GM18870 (cell line): ENCODE data around the gene RPL5.
"Not testable (repeated sequence)": the region's sequence is repeated elsewhere in the genome, so short reads cannot be mapped to it uniquely, and the experiment has no call there.

Experiments
- ATAC-seq: cut with Tn5 transposase; IDR thresholded peaks from one replicate; pipeline ENCODE4 v1.9.1; 2021; ENCODE audit warnings: moderate library complexity; ENCODE audit not compliant: unreplicated experiment

The RPL5 gene

GRCh38 chr1:92831762-92832536 is at the start of gene RPL5:
Gene RPL5, plus strand, starts transcription at chr1:92832040. Its CDS starts 75 bp downstream, at chr1:92832115.
- ATAC-seq: peak; percentile 93

- ATAC-seq: not testable (repeated sequence)
These were observed 48.3 kb upstream of the RPL5 start for GRCh38 chr1:92783550-92783949.

- ATAC-seq: no peak
These were observed 47.7 kb upstream of the RPL5 start for GRCh38 chr1:92784021-92784638.

GRCh38 chr1:92784639-92785500 is 47.0 kb upstream of the RPL5 start, which contains the start of gene EVI5:
Gene EVI5, minus strand, starts transcription at chr1:92785108. Its CDS starts 48,562 bp downstream, at chr1:92736546.
- peak; percentile 87 for ATAC-seq

- ATAC-seq: no peak
These were observed 45.5 kb upstream of the RPL5 start for GRCh38 chr1:92786111-92786901.

GRCh38 chr1:92790081-92790480 is 41.8 kb upstream of the RPL5 start:
- ATAC-seq: no peak

- no peak for ATAC-seq
These were observed 41.0 kb upstream of the RPL5 start for GRCh38 chr1:92790867-92791266.

- ATAC-seq: no peak
These were observed 40.3 kb upstream of the RPL5 start for GRCh38 chr1:92791487-92792066.

GRCh38 chr1:92792340-92792782 is 39.5 kb upstream of the RPL5 start:
- no peak for ATAC-seq

GRCh38 chr1:92795166-92795565 is 36.7 kb upstream of the RPL5 start:
- no peak for ATAC-seq

GRCh38 chr1:92797297-92797696 is 34.5 kb upstream of the RPL5 start:
- ATAC-seq: no peak

GRCh38 chr1:92797961-92798360 is 33.9 kb upstream of the RPL5 start:
- ATAC-seq: no peak

- no peak for ATAC-seq
These were observed 28.5 kb upstream of the RPL5 start for GRCh38 chr1:92803140-92803887.

- peak; percentile 81 for ATAC-seq
These were observed 27.1 kb upstream of the RPL5 start for GRCh38 chr1:92804721-92805201.

- no peak for ATAC-seq
These were observed 26.6 kb upstream of the RPL5 start for GRCh38 chr1:92805216-92805615.

- no peak for ATAC-seq
These were observed 23.5 kb upstream of the RPL5 start for GRCh38 chr1:92808381-92808780.

- ATAC-seq: no peak
These were observed 15.1 kb upstream of the RPL5 start for GRCh38 chr1:92816732-92817131.

- ATAC-seq: no peak
These were observed 14.6 kb upstream of the RPL5 start for GRCh38 chr1:92817137-92817697.
